CD4-positive, alpha-beta T cell treated with Interleukin-12 subunit alpha and Interleukin-12 subunit beta, for 1 hour (primary cell): ENCODE measurements around the gene DCTD.
"Not testable (repeated sequence)": the region's sequence is repeated elsewhere in the genome, so short reads cannot be mapped to it uniquely, and the experiment has no call there.

Source experiments
- DNase-seq: peaks from one replicate; pipeline ENCODE4 v3.0.0-alpha.2; 2020

Gene DCTD

DNA sequence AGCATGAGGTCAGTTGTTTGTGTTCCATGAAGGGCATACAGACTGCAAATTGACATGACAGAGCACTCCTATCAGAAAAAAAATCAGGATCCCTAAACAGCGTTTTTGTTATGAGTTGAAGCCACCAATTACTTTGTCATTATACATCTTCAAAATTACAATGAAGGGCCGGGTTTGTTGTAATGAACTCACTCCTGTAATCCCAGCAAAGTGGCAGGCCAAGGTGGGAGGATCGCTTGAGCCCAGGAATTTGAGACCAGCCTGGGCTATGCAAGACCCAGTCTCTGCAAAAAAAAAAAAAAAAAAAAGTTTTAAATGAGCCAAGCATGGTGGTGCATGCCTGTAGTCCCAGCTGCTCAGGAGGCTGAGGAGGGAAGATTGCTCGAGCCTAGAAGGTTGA, 3.5 kb upstream of the DCTD start:
- DNase-seq = no peak

GRCh38 chr4:182918791-182919302, 1.7 kb upstream of the DCTD start:
- DNase-seq = peak; percentile 60

DNA sequence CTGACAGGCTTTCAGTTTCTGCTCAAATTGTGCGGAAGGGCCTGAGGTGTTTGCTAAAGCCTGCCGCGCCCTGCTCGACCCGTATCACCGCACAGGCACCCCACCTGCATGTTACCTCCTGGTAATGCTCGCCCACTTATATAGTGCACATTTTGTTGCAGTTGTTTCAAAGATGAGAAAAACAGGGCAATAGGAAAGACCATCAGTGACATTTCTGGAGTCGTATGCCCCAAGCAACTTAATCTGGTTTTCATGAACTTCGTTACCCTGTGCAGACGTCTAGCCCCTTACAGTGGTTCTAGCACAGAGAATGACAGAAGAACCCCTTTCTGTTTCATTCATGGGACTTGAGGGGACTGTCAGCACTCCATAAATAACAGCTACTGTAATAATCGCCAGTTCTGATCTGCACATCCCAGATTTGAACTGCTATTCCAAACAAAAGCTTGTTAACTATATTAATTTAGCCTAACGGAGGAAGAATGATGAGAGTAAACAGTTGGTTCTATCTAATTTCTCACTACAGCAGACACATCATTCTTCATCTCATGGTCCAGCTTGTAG, 940 bp upstream of the DCTD start:
- no peak for DNase-seq

DNA sequence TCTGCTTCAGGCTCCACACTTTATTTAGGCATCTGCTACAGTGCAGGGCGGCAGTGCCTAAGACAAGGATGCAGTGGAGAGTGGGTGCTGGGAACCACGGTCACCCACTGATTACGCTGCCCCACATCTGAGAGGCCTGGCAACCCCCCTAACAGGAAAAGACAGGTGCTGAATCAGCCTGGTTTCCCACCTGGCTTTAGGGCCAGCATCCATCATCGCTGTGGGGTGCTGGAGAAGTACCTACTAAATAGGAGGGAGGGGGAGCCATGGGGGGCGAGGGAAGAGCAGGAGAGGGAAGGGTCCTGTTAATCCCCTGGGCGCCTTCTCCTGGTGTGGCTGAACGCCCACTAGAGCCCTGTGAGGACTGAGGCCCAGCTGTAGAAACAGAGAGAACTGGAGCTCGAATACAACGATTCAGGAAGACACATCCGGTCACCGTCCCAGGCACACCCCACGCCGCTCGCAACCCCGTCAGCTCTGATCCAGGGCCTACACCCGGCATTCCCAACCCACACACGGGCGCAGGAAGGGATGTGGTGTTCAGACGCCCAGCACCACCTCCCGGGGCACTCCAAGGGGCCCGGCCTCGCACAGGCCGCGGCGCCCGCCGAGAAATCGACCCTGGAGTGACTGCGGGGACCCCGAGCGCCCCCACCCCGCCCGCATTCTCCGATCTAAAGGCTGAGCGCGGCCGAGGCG, 554 bp downstream of the DCTD start:
- no peak for DNase-seq

- DNase-seq = no peak
Measured at GRCh38 chr4:182914357-182914756, 2.8 kb downstream of the DCTD start.

DNA sequence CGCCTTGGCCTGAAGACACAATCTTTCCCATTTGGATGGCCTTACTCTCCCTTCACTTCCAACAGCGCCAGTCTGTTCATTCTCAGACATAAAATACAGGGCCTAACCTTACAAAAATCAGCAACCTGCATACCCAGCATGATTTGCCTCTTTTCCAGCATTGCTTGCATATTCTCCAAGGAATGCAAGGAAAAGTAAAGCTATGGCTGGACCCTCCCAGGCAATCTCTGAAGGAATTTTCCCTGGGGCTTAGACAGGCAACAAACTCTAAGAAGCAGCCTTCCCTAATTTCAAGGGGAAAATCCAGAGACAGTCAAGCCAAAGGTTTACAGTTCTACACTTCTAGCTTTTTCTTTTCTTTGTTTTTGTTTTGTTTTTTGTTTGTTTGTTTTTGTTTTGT, 3.6 kb downstream of the DCTD start:
- DNase-seq = no peak

GRCh38 chr4:182913036-182913435, 4.2 kb downstream of the DCTD start:
- no peak for DNase-seq

DNA sequence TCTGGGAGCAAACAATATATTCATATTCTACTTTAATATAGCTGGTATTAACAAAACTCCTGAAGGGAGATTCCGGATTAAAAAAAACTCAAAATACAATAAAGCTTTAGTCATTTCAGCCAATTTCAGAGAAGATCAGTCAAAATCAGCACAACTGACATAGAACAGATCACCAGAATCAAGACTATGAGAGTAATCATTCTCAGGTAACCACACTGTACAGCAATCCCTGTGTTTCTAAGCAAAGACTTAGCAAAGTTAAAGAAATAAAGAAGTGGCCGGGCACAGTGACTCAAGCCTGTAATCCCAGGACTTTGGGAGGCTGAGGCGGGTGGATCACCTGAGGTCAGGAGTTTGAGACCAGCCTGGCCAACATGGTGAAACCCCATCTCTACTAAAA, 9.1 kb downstream of the DCTD start:
- DNase-seq = no peak

DNA sequence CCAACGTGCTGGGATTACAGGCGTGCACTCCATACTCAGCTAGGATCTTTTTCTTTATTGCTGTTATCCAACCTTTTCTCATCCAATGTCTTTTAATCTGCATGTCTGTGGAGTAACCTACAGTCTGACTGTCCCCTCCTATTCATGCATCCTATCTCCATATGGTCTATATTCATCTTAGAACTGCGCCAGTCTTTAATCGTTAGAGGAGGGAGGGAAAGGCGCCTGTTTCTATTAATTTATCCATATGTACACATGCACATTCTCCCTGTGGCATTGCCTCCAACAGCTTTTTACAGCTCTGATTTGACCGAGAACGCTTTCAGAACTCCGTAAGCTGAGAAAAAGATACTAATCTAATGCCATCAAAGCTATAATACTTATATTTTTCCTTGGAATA, 9.8 kb downstream of the DCTD start:
- no peak for DNase-seq

DNA sequence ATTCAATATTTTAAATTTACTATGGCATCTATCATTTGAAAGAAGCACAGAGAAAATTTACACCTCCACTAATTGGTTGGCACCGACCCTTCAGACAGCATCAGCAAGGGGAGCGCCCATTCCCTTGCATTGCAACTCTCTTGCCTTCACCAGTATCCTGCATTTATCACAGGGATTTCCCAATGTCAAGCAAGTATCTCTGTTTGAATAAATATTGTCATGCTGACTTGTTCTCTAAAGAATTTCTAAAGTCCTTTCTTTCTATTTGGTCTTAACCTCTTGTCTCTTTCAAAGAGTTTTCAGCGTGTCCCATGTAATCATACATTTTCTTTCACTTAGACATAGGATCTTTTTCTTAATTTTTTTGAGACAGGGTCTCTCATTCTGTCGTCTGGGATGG, 10.4 kb downstream of the DCTD start:
- DNase-seq = no peak

GRCh38 chr4:182905038-182905437, 12.1 kb downstream of the DCTD start:
- DNase-seq = no peak

GRCh38 chr4:182904211-182904761, 12.9 kb downstream of the DCTD start:
- DNase-seq = no peak

DNA sequence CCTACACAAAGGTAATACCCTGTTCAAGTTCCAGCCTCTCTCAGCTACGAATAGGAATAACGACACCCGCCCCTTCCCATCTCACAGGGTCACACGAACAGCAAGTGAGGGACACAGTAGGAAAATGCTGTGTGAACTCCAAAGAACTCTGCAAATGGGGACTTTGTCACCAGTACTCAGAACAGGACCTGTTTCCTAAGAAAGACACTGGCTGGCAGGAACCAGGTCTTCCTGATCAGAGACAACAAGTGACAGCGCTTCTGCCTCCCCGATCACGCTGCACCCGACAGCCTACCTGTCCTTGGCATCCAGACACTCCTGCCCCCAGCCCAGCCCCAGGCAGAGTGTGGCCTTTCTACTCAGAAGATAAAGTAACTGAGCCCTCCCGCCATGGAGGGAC, 14.2 kb downstream of the DCTD start:
- DNase-seq = no peak

- no peak for DNase-seq
Measured at GRCh38 chr4:182901337-182901736, 15.8 kb downstream of the DCTD start.

DNA sequence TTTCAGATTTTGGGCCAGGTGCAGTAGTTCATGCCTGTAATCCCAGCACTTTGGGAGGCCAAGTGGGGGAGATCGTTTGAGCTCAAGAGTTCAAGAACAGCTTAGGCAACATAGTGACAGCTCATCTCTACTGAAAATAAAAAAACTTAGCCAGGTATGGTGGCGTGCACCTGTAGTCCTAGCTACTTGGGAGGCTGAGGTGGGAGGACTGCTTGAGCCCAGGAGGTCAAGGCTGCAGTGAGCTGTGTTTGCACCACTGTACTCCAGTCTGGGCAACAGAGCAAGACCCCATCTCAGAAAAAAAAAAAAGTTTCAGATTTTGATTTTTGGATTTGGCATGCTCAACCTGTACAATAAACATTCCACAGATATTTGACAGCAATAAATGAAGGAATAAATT, 17.2 kb downstream of the DCTD start:
- not testable (repeated sequence) for DNase-seq

- DNase-seq = no peak
Measured at GRCh38 chr4:182898479-182898799, 18.7 kb downstream of the DCTD start.

DNA sequence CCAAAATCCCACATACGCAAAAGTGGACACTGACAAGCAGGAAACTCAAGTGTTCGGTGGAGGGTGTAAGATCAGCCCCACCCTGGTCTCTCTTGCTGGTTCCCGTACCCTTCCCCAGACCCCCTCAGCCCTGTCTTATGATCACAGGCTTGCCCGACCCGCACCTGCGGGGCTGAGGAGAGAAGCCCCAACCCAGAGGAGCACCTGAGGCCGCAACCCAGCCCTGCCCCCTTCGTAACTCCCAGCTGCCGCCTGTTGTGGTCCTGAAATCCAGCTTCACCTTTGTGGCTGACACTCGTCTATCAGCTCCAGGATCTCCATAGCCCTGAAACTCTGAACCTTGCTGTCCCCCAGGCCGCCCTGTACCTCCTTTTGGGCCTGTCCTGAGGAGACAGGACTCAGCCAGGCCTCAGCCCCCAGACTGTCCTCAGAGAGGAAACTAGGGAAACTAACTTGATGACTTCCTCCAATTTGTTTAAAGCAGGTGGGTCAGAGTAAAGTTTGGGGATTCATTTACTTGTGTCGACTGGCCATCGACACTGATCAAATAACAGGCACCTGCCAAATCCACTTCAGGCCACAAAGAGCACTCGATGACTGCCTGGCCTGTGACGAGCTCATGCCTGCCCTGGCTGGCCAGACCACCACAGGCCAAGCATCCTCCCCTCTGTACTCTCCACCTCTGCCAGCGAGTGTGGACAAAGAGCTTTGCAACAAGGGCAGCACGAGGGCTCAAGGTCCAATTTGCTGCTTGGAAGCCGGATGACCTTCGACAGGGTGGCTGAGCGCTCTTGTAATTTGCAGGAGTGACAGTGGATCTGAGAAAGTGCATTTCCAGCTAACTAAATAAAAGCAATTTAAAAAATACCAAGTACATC, 19.3 kb downstream of the DCTD start:
- DNase-seq = no peak

GRCh38 chr4:182896421-182896820, 20.8 kb downstream of the DCTD start:
- DNase-seq = no peak

DNA sequence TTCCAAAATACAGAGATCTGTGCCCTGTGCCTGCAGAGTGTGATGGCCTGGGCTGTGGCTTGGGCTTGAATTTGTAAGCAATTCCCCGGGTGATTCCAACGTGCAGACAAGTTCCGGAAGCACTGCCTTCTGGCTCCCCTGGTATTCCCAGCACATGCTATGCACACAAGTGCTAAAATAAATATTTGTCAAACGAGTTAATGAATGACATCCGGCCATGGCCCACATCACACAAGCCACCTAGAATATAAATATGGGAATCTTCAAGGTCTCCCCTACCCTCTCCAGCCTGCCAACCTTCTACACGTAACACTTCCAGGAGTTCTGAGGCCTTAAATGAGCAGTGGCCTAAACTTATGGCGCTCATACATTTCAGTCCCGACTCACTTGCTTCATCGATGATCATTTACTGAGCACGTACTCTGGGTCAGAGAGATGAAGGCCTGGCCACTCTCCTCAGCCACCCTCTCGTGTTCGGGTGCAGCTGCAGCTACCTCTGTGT, 21.3 kb downstream of the DCTD start:
- no peak for DNase-seq

- no peak for DNase-seq
Measured at GRCh38 chr4:182894681-182895275, 22.4 kb downstream of the DCTD start.

DNA sequence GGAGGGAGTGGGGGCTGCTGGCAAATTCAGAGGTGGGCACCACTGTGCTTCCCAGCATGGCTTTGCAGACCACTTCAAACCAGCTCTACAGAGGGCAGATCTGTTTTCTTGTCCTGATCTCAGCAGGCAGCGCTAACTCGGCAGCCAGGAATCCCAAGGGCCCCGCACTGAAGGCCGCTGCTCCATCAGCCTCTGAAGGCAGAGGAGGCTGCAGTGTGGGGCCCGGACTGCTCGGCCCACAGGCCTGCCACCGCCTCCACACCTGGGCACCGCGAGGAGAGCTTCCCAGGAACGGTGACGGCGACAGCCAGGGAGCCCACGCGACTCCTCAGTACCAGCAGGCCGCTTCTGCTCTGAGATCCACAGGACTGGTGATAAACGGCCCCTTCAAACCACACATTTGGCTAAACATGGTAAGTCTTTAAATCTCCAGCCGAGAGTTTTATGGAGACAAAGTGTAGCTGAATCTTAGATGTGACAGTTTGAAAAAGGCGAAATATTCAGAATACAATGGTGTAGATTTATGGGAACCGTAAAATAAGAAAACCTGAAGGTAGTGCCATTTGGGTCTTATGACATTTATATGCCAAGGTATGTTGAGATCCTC, 23.6 kb downstream of the DCTD start:
- no peak for DNase-seq

DNA sequence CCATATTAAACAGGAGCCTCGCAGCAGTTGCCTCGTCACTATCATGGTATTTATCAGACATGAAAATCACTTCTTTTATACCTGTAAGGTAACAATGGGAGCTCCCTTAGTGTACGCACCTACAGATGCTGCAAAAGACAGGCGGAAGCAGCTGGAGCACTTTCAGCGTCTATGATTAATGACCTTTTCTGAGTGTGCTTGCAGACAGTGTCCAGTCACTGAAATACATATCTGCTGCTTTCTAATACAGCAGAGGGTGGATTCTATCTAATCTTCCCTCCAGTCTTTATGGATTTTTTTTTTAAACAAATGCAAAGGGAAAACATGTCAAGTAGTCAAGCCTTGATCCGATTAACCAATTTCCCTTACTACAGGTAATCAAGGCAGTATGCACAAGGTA, 24.1 kb downstream of the DCTD start:
- DNase-seq = no peak

DNA sequence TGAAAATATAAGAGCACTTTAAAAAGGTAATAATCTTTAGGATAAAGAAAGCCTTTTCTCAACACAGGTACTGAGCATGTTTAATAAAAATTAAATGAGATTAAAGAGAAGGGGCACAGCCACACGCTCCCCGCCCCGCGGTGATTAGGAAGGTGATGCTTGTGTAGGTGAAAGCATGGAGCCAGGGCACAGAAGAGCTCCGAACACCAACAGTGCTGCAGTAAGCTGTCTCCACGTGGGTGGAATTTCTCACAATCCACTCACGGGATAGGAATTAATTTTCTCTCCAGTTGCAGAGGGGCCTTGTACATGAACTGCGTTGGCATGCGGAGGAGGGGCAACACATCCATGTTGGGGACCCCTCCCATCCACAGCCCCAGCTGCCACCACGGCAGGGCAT, 27.0 kb downstream of the DCTD start:
- DNase-seq = no peak
